ENCODE data around the gene ZDHHC16.
"Not testable (repeated sequence)": the region's sequence is repeated elsewhere in the genome, so short reads cannot be mapped to it uniquely, and the experiment has no call there.

The ZDHHC16 gene

DNA sequence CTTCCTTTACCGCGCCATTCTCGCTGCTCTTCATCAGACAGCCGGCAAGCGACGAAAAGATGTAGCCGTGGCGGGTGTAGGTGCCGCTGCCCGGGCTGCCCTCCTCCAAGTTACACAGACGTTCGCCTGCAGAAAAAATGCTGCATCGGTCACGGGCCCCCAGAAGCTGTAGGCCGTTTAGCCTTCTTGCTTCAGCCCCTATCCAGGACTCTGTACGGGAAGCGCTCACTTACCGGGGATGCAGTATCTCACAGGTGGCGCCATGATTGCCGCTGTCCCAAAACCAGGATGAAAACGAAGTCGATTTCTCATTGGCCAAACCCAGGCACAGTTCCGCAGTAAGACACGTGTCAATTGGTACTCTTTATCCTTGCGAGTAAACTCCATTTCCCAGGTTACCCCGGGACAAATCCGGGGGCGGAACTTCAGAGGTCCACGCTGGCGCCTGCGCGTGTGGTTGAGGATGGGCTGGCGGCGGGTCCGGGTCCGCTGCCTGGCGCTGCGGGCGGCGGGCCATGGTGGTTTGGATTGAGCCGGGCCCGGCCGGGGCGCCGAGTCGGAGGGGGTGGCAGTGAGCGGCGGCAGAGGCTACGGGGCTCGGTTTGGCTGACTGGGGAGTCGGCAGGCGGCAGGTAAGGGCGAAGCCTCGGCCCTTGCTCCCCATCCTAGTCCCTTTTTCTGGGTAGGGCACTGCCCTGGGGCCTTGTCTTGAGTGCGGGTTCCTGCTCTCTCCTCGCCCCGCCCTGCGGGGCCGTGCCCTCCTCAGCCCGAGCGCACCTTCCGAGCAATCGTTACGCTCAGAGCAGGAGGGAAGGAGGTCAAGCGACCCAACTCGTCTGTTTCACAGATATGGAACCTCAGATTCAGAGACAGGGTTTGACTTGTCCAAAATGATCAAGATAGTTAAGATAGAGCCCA, at the start of gene ZDHHC16, which contains the start of gene EXOSC1:
Gene ZDHHC16 (plus strand): TSS at position 454 of the 918 bp plus-strand sequence. CDS start 5,501 bp downstream, outside the sequence.
Gene EXOSC1 (minus strand): TSS at position 285 of the 918 bp plus-strand sequence. CDS start 21 bp downstream, at position 264.
- DNase-seq (ENCODE audit: low read depth in 2 of 3, low spot score in 1 of 3), result peak; percentile 87 to 93 (median 91)

DNA sequence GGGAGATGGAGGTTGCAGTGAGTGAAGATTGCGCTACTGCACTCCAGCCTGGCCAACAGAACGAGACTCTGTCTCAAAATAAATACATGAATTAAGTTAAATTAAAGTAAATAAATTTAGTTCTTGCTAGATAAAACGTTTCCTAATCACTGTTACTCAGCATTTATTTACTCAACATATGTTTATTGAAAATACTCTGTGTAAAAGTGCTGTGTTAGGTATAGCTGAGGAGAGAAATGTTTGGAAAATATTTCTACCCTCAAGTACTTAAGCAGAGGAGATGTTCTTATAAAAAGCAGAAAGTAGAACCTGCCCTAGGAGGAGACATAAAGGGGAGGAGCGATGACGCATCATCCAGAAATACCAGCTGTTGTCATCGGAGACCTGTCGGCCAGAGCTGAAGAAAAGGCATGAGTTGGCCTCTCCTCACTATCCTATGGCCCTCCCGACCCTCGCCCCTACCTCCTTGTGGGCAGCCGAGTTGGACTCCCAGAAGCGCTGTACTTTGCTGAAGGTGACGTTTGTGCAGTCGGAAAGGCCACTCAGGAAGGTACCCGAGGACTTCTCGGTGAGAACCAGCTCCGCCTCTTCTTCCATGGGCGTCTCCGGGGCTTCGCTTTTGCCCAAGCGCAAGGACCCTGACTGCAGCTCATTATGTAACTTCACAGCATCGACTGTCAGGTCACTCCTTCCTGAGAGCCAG, 46.0 kb upstream of the ZDHHC16 start:
- no peak for DNase-seq (ENCODE audit: low read depth in 2 of 3, low spot score in 1 of 3)

DNA sequence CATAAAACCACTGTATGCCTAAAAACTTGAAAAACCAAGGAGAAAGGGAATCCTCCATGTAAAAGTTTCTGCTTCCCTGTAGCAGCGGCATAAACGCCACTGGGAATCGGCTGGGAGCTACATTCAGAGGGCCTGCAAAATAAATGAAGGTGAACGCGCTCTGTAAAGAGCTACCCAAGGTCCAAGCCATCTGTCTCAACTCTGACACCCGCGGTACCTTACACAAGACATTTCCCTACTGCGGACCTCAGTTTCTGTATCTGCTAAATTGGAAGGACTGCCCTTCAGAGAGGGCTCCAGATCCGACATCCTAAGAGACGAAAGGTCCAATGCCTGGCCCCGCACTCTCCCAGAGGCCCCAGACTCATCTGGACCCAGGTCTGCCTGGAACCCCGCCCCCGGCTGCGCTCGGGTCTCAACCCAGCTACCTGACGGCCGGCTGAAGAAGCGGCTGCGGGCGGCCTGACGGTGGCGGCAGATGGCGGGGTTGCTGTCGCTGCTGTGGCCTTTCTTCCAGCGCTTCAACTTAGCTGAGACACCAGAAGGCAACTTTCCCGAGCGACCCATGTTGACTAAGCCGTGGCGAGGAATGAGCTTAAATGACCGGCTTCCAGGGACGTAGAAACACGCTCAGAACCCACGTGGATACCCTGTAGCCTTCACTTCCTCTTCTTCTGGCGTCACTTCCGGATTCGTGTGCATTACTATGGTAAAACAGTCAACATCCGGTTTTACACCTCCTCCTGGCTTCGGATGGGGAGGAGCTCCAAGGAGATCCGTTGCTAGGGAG, 45.1 kb upstream of the ZDHHC16 start, which contains the start of gene RRP12:
Gene RRP12 (minus strand): TSS at position 676 of the 790 bp plus-strand sequence. CDS start 109 bp downstream, at position 567.
- peak; percentile 72 to 81 (median 73) for DNase-seq (ENCODE audit: low read depth in 2 of 3, low spot score in 1 of 3)

DNA sequence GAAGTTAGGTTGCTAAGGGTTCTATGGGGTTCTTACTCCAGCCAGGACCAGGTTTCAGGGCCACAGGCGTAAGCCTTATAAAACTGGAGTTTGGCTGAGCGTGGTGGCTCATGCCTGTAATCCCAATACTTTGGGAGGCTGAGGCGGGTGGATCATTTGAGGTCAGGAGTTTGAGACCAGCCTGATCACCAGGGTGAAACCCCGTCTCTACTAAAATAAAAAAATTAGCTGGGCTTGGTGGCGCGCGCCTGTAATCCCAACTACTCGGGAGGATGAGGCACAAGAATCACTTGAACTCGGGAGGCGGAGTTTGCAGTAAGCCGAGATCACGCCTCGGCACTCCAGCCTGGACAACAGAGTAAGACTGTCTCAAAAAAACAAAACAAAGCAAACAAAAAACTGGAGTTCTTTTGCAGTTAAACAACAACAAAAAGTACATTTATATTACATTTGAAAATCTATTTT, 44.5 kb upstream of the ZDHHC16 start:
- DNase-seq (ENCODE audit: low read depth in 2 of 3, low spot score in 1 of 3), result no peak

DNA sequence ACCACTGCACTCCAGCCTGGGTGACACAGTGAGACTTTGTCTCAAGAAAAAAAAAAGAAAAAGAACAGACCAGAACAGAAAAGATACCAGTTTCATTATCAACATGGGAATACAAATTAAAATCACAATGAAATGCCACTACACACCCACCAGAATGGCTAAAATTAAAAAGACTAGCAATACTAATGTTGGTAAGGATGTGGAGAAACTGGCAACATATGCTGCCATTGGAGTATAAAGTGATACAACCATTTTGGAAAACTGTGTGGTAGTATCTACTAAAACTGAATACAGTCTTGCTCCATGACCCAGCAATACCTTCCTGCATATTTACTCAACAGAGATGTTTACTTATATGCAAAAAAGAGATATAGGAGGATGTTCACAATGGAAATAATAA, 41.9 kb upstream of the ZDHHC16 start:
- DNase-seq (ENCODE audit: low read depth in 2 of 3, low spot score in 1 of 3), result no peak

DNA sequence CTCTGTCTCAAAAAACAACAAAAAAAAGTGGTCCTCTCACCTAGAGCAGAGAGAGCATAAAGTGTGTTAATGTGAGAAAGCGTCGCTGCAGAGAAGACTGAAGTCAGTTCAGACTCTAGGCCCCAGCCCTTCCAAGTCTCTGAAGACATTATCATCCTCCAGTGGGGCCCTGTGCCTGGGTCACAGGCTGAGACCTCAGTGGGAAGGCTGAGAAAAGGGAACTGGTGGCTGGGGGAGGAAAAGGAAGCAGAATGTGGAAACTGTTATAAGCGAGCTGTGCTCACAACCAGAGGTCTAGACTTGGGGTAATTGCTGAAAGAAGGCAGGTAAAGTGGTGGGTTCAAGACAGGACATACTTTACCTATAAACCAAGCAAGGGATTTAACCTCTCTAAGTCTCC, 39.9 kb upstream of the ZDHHC16 start:
- no peak for DNase-seq (ENCODE audit: low read depth in 2 of 3, low spot score in 1 of 3)

DNA sequence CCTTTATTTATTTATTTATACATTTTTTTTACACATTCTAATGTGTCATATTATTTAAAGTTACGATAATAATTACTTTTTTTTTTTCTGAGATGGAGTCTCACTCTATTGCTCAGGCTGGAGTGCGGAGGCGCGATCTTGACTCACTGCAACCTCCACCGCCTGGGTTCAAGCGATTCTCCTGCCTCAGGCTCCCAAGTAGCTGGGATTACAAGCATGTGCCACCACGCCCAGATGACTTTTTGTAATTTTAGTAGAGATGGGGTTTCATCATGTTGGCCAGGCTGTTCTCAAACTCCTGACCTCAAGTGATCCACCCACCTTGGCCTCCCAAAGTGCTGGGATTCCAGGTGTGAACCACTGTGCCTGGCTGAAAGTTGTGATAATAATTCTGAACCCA, 39.5 kb upstream of the ZDHHC16 start:
- not testable (repeated sequence) for DNase-seq (ENCODE audit: low read depth in 2 of 3, low spot score in 1 of 3)

DNA sequence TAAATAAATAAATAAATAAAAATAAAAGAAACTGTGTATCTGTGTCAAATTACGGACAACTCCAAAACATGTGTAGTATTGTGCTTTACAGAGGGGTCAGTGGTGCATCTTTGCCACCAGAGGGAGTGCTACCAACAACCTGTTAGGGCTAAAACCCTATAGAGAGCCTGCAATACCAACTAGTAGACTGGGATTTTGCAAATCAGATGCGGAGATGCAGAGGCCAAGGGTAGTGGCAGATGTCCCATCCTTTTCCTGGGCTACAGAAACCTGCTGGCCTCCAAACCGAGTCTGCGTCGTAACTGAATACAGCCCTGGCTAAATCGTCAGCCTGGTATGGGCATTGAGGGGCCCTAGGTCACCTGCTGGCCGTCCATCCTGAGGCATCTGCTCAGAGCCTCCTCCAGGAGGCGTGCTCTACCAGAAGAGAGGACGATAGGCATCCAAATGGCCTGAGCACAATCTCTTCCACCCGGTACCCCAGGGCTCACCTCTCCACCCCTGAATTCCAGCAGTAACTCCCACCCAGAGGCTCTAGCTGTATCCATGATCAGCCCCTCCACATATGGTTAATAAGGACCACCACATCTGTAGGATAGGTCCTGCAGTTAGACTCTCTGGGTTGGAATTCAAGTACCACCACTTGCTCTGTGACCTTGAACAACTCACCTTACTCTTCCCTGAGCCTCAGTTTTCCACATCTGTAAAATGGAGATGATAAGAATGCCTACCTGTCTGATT, 38.6 kb upstream of the ZDHHC16 start:
- DNase-seq (ENCODE audit: low read depth in 2 of 3, low spot score in 1 of 3), result peak in 1 of 3 donors; percentile 54

DNA sequence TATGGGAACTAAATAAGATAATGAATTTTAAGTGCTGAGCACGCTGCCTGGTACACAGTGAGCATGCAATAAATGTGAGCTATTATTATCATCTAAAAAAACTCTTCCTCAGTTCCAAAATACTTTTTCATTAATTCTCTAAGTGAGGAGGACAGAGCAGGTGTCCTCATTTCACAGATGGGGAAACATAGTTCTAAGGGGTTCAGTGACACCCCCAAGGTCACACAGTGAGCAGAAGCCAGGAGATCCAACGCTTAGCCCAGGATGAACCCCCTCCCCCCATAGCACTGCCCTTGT, 38.1 kb upstream of the ZDHHC16 start:
- no peak for DNase-seq (ENCODE audit: low read depth in 2 of 3, low spot score in 1 of 3)

DNA sequence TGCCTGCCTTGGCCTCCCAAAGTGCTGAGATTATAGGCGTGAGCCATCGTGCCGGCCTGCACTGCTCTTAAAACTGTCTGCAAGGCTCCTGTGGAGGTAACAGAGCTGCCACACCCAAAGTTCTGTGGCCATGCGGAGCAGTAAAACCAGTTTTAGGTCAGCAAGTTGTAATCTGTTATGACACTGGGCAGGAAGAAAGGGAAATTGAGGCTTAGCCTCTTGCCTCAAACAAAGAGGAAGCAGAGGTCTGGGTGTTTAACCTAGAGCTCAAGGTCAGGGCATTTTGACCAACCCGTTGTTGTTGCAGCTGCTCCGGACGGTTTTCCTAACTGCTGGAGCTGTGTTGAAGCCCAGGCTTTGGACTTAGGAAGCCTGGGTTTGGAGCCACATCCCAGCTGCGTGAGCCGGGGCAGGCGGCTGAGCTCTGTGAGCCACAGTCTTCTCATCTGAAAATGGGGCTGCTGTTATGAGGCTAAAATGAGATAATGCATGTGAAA, 37.4 kb upstream of the ZDHHC16 start:
- no peak for DNase-seq (ENCODE audit: low read depth in 2 of 3, low spot score in 1 of 3)

DNA sequence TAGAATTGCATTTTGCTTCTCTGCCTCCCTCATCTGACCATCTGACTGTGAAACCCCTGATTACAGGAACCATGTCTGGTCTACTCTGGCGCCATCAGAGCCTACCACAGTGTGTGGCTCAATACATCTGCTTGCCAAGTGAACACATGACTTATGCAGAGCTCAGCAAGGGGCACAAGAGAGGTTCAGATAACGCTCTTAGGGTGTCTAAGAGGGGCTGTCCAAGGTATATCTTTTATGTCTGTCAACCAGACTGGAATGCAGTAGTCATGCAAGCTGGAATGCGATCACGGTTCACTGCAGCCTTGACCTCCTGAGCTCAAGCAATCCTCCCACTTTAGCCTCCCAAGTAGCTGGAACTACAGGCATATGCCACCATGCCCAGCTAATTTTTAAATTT, 34.6 kb upstream of the ZDHHC16 start:
- no peak for DNase-seq (ENCODE audit: low read depth in 2 of 3, low spot score in 1 of 3)

DNA sequence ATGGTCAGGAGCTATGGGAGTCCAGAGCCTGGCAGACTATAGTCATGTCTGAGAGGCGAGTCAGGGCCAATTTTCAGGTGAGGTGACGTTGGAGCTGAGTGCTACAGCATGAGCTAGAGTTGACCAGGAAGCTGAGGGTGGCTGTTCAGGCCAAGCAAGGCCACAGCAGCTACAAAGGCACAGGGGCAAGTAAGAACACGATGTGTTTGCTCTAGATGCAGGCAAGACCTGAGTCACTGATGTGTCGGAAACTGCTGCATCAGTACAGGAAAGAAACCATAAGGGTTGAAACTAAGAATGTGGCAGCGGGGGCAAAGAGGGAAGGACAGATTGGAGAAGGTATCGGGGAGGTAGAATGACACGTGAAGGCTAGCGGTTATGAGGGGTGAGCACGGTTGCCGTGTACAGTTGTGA, 33.1 kb upstream of the ZDHHC16 start:
- DNase-seq (ENCODE audit: low read depth in 2 of 3, low spot score in 1 of 3), result peak; percentile 66 to 76 (median 71)

DNA sequence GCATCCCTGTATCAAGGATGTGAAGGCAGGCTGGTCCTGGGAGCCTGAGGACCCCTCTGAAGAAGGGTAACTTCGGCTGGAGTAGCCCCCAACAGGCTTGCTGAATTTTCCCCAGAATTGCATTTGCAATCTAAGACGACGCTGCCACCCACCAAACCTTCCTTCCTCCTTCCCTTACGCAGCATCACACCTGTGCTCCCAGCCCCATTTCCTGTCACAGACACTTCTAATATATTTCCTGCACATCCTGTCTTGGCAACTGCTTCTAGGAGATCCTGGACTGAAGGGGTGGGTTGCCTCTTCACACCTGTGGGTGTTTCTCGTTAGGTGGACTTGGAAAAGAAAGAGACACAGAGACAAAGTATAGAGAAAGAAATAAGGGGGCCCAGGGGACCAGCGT, 29.4 kb upstream of the ZDHHC16 start:
- no peak for DNase-seq (ENCODE audit: low read depth in 2 of 3, low spot score in 1 of 3)

DNA sequence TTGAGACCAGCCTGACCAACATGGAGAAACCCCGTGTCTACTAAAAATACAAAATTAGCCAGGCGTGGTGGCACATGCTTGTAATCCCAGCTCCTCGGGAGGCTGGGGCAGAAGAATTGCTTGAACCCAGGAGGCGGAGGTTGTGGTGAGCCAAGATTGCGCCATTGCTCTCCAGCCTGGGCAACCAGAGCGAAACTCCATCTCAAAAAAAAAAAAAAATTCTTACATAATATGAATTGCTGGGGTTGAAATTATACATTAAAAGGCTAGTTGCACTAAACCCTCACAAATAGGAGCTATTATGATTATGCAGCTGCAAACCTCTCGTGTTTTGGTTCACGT, 22.2 kb upstream of the ZDHHC16 start:
- not testable (repeated sequence) for DNase-seq (ENCODE audit: low read depth in 2 of 3, low spot score in 1 of 3)

DNA sequence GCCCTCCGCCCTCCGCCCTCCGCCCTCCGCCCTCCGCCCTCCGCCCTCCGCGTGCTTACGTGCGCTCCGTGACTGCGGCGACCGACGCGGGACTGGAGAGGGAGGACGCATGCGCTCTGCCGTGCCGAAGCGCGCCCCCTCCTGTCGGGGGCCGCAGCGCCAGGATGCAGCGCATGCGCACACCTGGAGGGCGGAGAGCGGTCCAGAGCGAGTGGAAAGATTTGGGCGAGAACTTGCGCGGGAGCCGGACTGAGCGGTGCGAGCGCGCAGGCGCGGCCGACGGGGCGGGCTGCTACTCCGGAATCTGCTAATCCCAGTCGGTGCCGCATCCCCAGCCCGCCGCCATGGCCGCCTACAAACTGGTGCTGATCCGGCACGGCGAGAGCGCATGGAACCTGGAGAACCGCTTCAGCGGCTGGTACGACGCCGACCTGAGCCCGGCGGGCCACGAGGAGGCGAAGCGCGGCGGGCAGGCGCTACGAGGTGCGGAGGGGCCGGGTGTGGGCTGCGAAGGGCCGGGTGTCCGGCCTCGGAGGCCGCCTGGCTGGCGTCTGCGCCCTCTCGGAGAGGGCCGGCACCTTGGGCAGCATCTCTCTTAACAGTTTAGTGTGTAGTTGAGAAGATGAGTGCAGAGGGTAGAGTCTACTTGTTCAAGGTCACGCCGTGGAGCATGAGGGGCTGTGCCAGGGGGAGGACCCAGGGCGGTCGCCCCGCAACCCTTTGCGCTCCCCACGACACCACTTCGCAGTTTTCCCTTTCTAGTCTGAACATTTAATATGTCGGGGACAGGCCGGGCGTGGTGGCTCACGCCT, 19.8 kb upstream of the ZDHHC16 start, which contains the start of gene PGAM1:
Gene PGAM1 (plus strand): TSS at position 228 of the 812 bp plus-strand sequence. CDS start 117 bp downstream, at position 345.
- DNase-seq (ENCODE audit: low read depth in 2 of 3, low spot score in 1 of 3), result peak; percentile 87 to 94 (median 93)

DNA sequence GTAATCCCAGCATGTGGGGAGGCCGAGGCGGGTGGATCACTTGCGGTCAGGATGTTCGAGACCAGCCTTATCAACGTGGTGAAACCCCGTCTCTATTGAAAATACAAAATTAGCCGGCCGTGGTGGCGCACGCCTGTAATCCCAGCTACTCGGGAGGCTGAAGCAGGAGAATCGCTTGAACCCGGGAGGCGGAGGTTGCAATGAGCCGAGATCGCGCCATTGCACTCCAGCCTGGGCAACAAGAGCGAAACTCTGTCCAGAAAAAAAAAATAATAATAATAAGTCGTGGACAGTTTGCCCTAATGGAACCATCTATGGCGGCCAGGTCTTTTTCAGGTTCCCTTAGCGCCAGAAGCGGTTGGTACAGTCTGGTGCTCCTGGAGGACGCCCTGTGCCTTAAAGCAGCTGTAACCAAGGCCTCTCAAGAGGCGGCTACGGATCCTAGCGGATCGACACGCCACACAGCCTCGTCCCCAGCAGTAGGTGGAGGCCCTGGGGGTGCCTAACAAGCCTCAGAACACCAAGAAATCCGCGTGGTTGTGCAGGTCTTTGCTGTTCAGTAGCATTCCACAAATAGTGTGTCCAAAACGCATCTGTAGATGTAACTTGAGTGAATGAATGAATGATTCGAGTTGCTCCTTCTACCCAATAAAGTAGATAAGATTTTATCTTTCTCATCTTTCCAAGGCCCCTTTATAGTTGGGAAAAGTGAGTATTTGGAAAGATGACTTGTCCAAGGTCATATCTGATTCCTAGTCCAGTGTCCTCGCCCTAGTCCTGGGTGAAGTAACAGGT, 19.0 kb upstream of the ZDHHC16 start:
- DNase-seq (ENCODE audit: low read depth in 2 of 3, low spot score in 1 of 3), result no peak

DNA sequence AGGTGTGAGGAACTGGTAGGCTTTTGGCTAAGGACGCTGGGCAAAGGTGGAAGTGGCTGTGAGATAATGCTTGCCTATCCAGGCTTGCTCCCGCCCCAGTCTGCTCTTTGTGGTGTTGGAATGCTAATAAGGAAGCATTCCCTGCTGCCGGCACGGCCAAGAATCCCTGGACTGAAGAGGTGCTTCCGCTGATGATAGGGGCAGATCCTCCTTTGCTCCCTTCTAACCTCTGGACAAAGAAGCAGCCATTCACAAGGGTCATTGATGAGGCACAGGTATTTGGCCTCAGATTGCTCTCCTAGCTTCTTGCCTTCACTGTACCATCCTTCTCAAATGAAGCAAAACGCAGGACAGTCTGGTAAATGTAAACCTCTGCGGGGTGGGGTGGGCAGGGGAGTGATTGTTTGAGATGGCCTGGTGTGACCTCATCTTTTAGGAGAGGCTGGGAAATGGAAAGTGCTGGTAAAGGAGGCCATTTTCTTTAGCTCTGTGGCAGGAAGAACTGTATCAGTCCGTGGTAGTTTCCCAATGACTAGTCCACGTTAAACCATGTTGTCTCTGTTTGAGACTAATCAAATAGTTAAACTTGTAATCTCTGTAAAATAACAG, 18.3 kb upstream of the ZDHHC16 start:
- DNase-seq (ENCODE audit: low read depth in 2 of 3, low spot score in 1 of 3), result no peak

DNA sequence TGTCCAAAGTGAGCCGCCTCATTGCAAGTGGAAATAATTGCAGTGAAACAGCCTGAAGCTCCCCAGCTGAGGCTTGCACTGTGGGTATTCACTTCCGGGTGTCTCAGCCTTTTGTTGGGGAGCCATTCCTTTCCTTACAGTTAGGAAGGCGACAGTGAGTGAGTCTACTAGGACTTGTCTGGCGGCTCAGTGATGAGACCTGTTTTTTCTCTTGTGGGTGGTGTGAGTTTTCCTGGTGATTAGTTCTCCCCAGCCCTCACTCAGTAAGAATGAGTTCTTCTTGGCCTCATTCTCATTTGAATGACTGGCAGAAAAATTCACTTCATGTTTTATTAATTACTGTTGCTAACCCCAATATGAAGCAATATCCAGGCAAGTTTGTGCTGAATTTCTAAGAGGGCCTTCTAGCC, 17.4 kb upstream of the ZDHHC16 start:
- no peak for DNase-seq (ENCODE audit: low read depth in 2 of 3, low spot score in 1 of 3)
